HEK293T (cell line): ENCODE measurements around the gene GALNT11.

Experiments used
- LEF1 ChIP-seq: fragments of 450-650 bp; IDR thresholded peaks from 2 replicates; pipeline ENCODE4 v1.6.1; 2017; ENCODE audit warnings: mild to moderate bottlenecking, borderline replicate concordance
- NFRKB ChIP-seq: fragments of 450-650 bp; IDR thresholded peaks from 2 replicates; pipeline ENCODE4 v1.6.1; 2016; ENCODE audit warnings: mild to moderate bottlenecking, moderate library complexity
- SP1 ChIP-seq: fragments of 450-650 bp; IDR thresholded peaks from 2 replicates; pipeline ENCODE4 v1.6.1; 2017
- SUZ12 ChIP-seq: fragments of 450-650 bp; IDR thresholded peaks from 2 replicates; pipeline ENCODE4 v1.6.1; 2016; ENCODE audit warnings: mild to moderate bottlenecking

DNA sequence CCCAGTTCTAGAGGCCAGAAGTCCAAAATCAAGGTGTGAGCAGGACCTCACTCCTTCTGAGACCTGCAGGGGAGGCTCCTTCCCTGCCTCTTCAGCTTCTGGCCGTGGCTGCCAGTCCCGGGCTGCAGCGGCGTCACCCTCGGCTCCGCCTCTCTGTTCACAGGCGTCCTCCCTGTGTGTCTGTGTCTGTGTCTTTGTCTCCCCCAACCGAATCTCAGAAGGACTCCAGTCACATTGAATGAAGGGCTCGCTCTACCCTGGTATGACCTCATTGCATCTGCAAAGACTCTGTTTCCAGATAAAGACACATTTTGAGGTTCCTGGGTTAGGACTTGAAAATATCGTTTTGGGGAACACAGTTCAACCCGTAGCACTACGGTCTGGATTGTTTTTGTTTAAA lies 33.1 kb upstream of the GALNT11 start:
- TF ChIP-seq SP1 (no peak), LEF1 (no peak), NFRKB (no peak), SUZ12 (no peak)
